Vagina (tissue), 2 donors: ENCODE results near the gene PAWR.

ENCODE experiments used
- POLR2AphosphoS5 ChIP-seq, 2 donors: sonication (generic); formaldehyde crosslinking; IDR thresholded peaks; one replicate each; pipeline ENCODE4 v1.9.0; 2017; ENCODE audit warnings: antibody characterized with exemption in 2 of 2, mild to moderate bottlenecking in 2 of 2, low read depth in 1 of 2; ENCODE audit not compliant: insufficient read depth in 1 of 2
- TF ChIP-seq, protein P1 (sequence below), 3 experiments: fragments of 450-650 bp in 2 of 3; fragments of 200-600 bp in 1 of 3; sonication (generic) in 1 of 3; IDR thresholded peaks; one replicate each; pipeline ENCODE4 v1.5.1; 2017 to 2019; ENCODE audit warnings: antibody characterized with exemption in 3 of 3, mild to moderate bottlenecking in 2 of 3, moderate library complexity in 2 of 3

DNA sequence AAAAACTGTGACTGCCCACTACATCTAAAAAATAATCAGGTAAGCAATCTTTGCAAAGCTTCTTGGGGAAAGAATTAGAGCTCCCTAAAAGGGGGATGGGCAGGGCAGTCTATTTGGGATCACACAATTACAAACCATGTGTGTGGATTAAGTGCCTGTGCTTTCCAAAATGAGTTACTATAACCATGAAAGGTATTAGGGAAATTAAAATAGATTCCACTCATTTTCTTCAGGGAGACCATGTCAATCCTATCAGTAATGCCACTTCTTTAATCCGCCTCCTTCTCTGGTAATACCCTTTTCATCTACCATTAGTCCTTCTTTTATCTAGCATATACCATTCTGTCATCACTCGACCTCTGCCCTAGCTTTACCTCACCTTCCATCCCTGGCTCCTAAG is 53.7 kb downstream of the PAWR start:
- TF ChIP-seq, protein P1, sequence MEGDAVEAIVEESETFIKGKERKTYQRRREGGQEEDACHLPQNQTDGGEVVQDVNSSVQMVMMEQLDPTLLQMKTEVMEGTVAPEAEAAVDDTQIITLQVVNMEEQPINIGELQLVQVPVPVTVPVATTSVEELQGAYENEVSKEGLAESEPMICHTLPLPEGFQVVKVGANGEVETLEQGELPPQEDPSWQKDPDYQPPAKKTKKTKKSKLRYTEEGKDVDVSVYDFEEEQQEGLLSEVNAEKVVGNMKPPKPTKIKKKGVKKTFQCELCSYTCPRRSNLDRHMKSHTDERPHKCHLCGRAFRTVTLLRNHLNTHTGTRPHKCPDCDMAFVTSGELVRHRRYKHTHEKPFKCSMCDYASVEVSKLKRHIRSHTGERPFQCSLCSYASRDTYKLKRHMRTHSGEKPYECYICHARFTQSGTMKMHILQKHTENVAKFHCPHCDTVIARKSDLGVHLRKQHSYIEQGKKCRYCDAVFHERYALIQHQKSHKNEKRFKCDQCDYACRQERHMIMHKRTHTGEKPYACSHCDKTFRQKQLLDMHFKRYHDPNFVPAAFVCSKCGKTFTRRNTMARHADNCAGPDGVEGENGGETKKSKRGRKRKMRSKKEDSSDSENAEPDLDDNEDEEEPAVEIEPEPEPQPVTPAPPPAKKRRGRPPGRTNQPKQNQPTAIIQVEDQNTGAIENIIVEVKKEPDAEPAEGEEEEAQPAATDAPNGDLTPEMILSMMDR (IDR thresholded peaks at IDR 0.05): no peak
- no peak for TF ChIP-seq POLR2AphosphoS5 (IDR thresholded peaks at IDR 0.05; ENCODE audit: insufficient read depth in 1 of 2, low read depth in 1 of 2)
